ENCODE data around the gene AP3S2.
"Not testable (repeated sequence)": the region's sequence is repeated elsewhere in the genome, so short reads cannot be mapped to it uniquely, and the experiment has no call there.

The AP3S2 gene

GRCh38 chr15:89792106-89792805 is 101.5 kb downstream of the AP3S2 start:
- DNase-seq = no peak
- in situ Hi-C loops (cut with HindIII; ENCODE audit: low pct_ligation_motif_present, low pct_unique_long_range_greater_than_20kb, low sequenced_read_pairs) = no loop called here

GRCh38 chr15:89790661-89791060 is 103.1 kb downstream of the AP3S2 start:
- in situ Hi-C loops (cut with HindIII; ENCODE audit: low pct_ligation_motif_present, low pct_unique_long_range_greater_than_20kb, low sequenced_read_pairs) = no loop called here

GRCh38 chr15:89790206-89790605 is 103.6 kb downstream of the AP3S2 start:
- DNase-seq = no peak
- in situ Hi-C loops (cut with HindIII; ENCODE audit: low pct_ligation_motif_present, low pct_unique_long_range_greater_than_20kb, low sequenced_read_pairs) = no loop called here

More at GRCh38 chr15:89790661-89791060, 103.1 kb downstream of the AP3S2 start:
- no peak for DNase-seq

- DNase-seq; in situ Hi-C loops (cut with HindIII; ENCODE audit: low pct_ligation_motif_present, low pct_unique_long_range_greater_than_20kb, low sequenced_read_pairs): not testable (repeated sequence)
Observed at GRCh38 chr15:89788585-89788984, 105.2 kb downstream of the AP3S2 start.

- in situ Hi-C loops (cut with HindIII; ENCODE audit: low pct_ligation_motif_present, low pct_unique_long_range_greater_than_20kb, low sequenced_read_pairs) = no loop called here
- DNase-seq = no peak
Observed at GRCh38 chr15:89787944-89788343, 105.8 kb downstream of the AP3S2 start.

- DNase-seq = no peak
- in situ Hi-C loops (cut with HindIII; ENCODE audit: low pct_ligation_motif_present, low pct_unique_long_range_greater_than_20kb, low sequenced_read_pairs) = no loop called here
Observed at GRCh38 chr15:89785774-89786140, 108.0 kb downstream of the AP3S2 start.

GRCh38 chr15:89785064-89785773 is 108.6 kb downstream of the AP3S2 start:
- DNase-seq = no peak
- in situ Hi-C loops (cut with HindIII; ENCODE audit: low pct_ligation_motif_present, low pct_unique_long_range_greater_than_20kb, low sequenced_read_pairs) = no loop called here

- in situ Hi-C loops (cut with HindIII; ENCODE audit: low pct_ligation_motif_present, low pct_unique_long_range_greater_than_20kb, low sequenced_read_pairs) = no loop called here
- DNase-seq = no peak
Observed at GRCh38 chr15:89784686-89784960, 109.2 kb downstream of the AP3S2 start.

GRCh38 chr15:89783861-89784685 is 109.7 kb downstream of the AP3S2 start:
- in situ Hi-C loops (cut with HindIII; ENCODE audit: low pct_ligation_motif_present, low pct_unique_long_range_greater_than_20kb, low sequenced_read_pairs) = no loop called here
- no peak for DNase-seq

GRCh38 chr15:89783111-89783860 is 110.5 kb downstream of the AP3S2 start:
- in situ Hi-C loops (cut with HindIII; ENCODE audit: low pct_ligation_motif_present, low pct_unique_long_range_greater_than_20kb, low sequenced_read_pairs) = no loop called here
- DNase-seq = no peak

- in situ Hi-C loops (cut with HindIII; ENCODE audit: low pct_ligation_motif_present, low pct_unique_long_range_greater_than_20kb, low sequenced_read_pairs); DNase-seq: not testable (repeated sequence)
Observed at GRCh38 chr15:89782619-89782950, 111.2 kb downstream of the AP3S2 start.

- no peak for DNase-seq
- in situ Hi-C loops (cut with HindIII; ENCODE audit: low pct_ligation_motif_present, low pct_unique_long_range_greater_than_20kb, low sequenced_read_pairs) = no loop called here
Observed at GRCh38 chr15:89781891-89782618, 111.7 kb downstream of the AP3S2 start.

- in situ Hi-C loops (cut with HindIII; ENCODE audit: low pct_ligation_motif_present, low pct_unique_long_range_greater_than_20kb, low sequenced_read_pairs) = no loop called here
- DNase-seq = no peak
Observed at GRCh38 chr15:89781055-89781454, 112.7 kb downstream of the AP3S2 start.

- in situ Hi-C loops (cut with HindIII; ENCODE audit: low pct_ligation_motif_present, low pct_unique_long_range_greater_than_20kb, low sequenced_read_pairs) = no loop called here
Observed at GRCh38 chr15:89780601-89781000, 113.2 kb downstream of the AP3S2 start.

More at GRCh38 chr15:89780601-89781000, 113.2 kb downstream of the AP3S2 start:
- no peak for DNase-seq
